GM23338 (cell line): ENCODE results near the gene ZDHHC23.

ENCODE experiments used
- EZH2 ChIP-seq: fragments of 200-600 bp; sonication (generic); IDR thresholded peaks from one replicate; pipeline ENCODE4 v1.8.0; 2017; ENCODE audit warnings: antibody characterized with exemption, mild to moderate bottlenecking, low read depth; ENCODE audit not compliant: unreplicated experiment
- ZNF114 ChIP-seq: fragments of 250-450 bp; sonication (Bioruptor Pico); IDR thresholded peaks from 2 replicates; pipeline ENCODE4 v1.5.0; 2020; ENCODE audit warnings: mild to moderate bottlenecking, moderate library complexity
- TF ChIP-seq, protein P1 (sequence below), 2 experiments: fragments of 200-600 bp in 1 of 2; sonication (generic) in 1 of 2; conservative IDR thresholded peaks; 2 replicates each; pipeline versions ENCODE4 v1.5.1 to v1.6.1; 2016 to 2017; ENCODE audit warnings: antibody characterized with exemption in 2 of 2, low read depth in 2 of 2, mild to moderate bottlenecking in 2 of 2, moderate library complexity in 1 of 2

DNA sequence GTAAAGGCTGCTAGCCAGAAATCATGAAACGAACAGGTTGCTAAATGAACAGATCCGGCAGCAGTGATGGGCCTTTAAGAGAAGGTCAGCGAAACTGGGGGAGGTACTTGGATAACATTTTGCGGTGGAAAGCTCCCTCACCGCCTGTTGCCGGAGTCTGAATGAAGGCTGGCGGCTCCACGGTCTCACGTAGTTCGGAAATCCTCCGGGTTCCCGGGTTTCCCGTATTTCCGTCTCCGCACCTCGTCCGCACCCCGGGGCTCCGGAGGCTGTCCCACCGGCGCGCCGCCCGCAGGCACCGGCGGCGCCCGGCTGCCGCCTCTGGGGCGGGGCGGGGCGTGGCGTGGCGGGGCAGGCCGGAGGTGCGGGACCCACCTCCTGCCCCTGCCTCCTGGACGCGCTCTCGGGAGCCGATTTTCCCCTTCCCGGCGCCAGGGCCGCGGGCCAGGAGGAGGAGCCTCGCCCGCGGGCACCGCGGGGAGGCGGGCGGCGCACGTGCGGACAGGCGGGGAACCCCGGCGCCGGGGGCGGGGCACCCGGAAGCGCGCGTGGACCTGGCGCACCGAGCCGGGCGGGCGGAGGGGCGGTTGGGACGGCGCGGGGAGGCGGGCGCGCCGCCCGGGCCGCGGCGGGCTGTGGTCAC lies at the start of gene ZDHHC23:
- no peak for TF ChIP-seq EZH2
- TF ChIP-seq, protein P1, sequence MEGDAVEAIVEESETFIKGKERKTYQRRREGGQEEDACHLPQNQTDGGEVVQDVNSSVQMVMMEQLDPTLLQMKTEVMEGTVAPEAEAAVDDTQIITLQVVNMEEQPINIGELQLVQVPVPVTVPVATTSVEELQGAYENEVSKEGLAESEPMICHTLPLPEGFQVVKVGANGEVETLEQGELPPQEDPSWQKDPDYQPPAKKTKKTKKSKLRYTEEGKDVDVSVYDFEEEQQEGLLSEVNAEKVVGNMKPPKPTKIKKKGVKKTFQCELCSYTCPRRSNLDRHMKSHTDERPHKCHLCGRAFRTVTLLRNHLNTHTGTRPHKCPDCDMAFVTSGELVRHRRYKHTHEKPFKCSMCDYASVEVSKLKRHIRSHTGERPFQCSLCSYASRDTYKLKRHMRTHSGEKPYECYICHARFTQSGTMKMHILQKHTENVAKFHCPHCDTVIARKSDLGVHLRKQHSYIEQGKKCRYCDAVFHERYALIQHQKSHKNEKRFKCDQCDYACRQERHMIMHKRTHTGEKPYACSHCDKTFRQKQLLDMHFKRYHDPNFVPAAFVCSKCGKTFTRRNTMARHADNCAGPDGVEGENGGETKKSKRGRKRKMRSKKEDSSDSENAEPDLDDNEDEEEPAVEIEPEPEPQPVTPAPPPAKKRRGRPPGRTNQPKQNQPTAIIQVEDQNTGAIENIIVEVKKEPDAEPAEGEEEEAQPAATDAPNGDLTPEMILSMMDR (conservative IDR thresholded peaks at IDR 0.05; ENCODE audit: low read depth in 2 of 2): no peak
- TF ChIP-seq ZNF114: no peak
